Activated CD4-positive, alpha-beta T cell treated with anti-CD3 and anti-CD28 coated beads for 48 hours (primary cell): ENCODE measurements around the gene TBC1D3E.
"Not testable (repeated sequence)": the region's sequence is repeated elsewhere in the genome, so short reads cannot be mapped to it uniquely, and the experiment has no call there.

Source experiments
- DNase-seq: peaks from one replicate; pipeline ENCODE4 v3.0.0-alpha.2; 2020

The TBC1D3E gene

GRCh38 chr17:38127651-38128050 is at the start of gene TBC1D3E:
Gene TBC1D3E (plus strand): TSS chr17:38127951. CDS start chr17:38129496, 1,545 bp downstream.
- not testable (repeated sequence) for DNase-seq

GRCh38 chr17:38087344-38087743 is 40.4 kb upstream of the TBC1D3E start:
- not testable (repeated sequence) for DNase-seq

GRCh38 chr17:38088120-38088519 is 39.6 kb upstream of the TBC1D3E start:
- not testable (repeated sequence) for DNase-seq

GRCh38 chr17:38094059-38094694 is 33.6 kb upstream of the TBC1D3E start:
- DNase-seq = not testable (repeated sequence)

- not testable (repeated sequence) for DNase-seq
Observed at GRCh38 chr17:38099262-38099661, 28.5 kb upstream of the TBC1D3E start.

GRCh38 chr17:38119829-38120228 is 7.9 kb upstream of the TBC1D3E start:
- DNase-seq = not testable (repeated sequence)

GRCh38 chr17:38134860-38135259 is 7.1 kb downstream of the TBC1D3E start:
- DNase-seq = not testable (repeated sequence)
